HS-5 (cell line): Measurements from ENCODE around the gene C1orf210.

Source experiments
- DNase-seq: peaks from one replicate; pipeline ENCODE4 v3.0.0-alpha.2; 2012; ENCODE audit warnings: low read depth

Gene C1orf210

DNA sequence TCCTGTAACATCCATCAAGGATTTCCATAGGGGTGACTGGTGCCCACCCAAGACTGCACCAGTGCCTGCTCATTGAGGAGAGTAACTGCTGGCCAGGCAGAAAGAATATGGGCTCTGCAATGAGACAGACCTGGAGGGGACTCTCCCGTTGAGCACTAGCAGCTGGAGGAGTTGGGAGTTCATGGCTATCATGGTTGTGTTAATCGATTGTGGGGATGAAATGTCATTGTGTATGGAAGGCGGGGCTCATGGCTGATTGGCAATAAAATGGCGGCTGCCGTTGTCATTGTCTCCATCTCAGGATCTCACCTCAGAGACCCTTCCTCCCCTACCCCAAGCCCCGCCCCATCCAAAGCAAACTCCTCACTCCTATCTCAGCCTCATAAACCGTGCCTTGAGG lies 11.7 kb downstream of the C1orf210 start:
- DNase-seq, result no peak

DNA sequence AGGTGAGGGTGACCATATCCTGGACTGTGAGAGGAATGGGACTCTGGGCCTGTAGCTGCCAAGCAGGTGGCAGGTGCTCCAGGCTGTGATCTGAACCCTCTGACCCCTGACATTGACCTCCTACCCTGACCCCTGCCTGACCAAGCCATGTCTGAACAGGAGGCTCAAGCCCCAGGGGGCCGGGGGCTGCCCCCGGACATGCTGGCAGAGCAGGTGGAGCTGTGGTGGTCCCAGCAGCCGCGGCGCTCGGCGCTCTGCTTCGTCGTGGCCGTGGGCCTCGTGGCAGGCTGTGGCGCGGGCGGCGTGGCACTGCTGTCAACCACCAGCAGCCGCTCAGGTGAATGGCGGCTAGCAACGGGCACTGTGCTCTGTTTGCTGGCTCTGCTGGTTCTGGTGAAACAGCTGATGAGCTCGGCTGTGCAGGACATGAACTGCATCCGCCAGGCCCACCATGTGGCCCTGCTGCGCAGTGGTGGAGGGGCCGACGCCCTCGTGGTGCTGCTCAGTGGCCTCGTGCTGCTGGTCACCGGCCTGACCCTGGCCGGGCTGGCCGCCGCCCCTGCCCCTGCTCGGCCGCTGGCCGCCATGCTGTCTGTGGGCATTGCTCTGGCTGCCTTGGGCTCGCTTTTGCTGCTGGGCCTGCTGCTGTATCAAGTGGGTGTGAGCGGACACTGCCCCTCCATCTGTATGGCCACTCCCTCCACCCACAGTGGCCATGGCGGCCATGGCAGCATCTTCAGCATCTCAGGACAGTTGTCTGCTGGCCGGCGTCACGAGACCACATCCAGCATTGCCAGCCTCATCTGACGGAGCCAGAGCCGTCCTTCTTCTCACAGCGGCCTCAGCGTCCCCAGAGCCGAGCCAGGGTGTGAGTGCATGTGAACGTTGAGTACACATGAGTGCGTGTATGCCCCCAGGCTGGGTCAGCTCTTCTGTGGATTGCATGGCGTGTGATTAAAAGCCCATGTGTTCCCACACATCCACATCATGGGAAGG lies 12.5 kb downstream of the C1orf210 start:
- no peak for DNase-seq

DNA sequence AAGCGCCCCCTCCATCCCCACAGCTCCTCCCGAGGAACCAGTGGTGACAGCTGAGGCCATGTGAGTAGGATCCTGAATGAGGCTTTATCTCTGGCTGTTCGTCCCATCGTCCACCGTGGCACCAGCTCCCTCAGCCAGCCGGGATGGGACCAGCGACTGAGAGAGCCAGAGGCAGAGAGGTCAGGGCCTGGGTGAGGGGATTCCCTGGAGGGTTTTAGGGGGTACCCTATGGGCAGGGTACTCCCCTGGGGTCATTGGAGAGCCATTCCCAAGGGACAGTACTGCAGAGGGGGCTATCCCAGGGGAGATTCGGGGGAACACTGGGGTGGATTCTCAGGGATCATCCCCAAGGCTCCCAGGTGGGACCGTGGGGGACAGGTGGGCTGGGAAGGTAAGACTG lies 13.2 kb downstream of the C1orf210 start:
- no peak for DNase-seq

DNA sequence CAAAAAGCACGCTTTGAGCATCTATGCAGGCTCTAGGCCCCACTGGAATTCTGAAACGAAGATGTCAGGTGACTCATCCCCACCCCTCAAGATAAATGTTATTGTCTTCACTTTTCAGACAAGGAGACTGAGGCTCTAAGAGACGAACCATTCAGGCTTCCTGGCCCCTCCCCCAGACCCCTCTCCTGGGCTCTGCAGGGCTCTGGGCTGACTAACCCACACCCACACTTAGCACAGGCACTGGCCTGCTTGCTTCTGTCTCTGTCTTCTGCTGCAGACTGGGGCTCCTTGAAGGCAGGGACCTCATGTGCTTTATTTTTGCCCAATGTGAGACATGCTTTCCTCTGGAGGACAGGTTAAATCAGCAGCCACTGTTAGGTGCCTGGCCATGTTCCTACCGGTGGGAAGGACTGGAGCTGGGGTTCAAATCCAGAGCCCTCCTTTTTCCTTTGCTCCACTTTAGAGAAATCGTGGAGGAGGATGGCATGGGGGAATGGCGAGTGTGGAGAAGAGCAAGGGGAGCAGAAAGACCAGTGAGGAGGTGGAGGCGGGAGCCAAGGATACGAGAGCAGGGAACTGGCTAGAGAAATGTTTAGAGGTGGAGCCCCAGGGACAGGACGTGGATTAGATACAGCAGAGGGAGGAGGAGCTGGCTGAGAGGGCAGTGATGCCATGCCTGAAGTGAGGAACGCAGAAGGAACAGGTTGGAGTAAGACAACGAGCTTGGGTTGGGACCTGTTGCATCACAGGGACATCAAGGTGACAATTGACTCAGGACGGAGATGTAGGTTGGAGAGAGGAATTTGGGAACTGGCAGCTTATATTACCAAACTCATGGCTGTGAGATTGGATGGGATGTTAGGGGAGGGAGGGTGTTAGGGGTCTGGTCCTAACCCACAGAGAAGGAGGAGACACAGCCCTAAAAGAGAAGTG lies 13.9 kb downstream of the C1orf210 start:
- no peak for DNase-seq

DNA sequence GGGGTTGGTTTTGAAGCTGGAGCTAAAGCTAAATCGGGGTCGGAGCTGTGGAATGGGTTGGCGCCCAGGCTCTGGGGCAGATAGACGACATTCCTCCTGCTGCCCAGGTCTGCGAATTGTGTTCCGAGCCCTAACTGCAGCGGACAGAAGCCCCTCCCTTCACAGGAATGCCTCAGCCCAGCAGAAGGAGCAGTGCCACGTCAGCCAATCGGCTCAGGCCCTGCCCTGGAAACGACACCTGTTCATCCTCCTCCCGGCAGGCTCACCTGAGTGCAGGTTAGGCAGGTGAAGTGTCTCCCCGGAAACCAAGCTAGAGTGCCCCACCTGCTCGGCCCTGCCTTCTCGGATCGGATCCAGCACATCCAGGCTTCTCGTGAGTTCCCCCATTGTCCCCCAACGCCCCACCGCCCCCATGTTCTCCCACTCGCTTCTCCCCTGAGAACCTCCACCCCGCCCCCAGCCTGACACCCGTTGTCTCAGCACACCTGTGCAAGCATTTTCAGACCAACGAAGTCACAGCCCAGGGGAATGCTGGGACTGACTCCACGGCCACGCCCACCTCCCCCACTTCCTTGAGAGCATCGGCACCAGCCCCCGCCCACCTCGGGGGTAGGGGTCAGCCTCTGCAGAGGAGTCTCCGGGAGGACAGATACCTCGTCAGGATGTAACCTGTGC lies 14.8 kb downstream of the C1orf210 start:
- DNase-seq, result no peak

DNA sequence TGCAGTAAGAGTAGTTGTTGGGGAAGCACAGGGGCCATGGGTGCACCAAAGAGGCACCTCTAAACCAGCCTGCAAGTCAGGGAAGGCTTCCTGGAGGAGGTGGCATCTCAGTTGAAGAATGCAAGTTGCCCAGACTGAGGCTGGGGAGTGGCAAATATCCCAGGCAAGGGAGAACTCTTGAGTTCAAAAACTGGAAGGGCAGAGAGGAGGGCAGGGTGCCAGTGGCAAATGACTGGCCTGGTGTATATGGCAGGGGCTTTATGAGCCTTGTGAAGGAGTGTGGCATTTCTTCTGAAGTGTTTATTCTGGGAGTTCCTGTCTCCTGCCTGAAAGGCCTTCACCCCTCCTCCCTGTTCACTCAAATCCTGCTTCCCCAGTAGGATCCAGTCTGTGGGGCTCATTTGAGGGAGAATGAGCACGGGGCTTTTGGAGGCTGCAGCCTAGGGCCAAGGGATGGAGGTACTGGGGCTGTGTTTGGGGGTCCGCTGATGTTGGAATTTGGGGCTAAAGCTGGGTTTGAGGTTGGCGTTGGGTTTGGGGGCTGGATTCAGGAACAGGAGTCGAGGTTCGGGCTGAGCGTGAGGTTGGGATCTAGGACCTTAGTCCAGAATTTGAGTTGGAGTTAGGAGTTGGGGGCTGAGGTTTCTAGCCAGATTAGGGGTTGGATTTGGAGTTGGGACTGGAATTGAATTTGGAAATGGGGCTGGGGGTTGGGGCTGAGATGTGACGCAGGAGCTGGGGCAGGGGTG lies 15.6 kb downstream of the C1orf210 start, which contains the start of gene TMEM125:
Gene TMEM125 (plus strand): TSS at position 357 of the 749 bp plus-strand sequence. CDS start 2,740 bp downstream, outside the sequence.
- no peak for DNase-seq

DNA sequence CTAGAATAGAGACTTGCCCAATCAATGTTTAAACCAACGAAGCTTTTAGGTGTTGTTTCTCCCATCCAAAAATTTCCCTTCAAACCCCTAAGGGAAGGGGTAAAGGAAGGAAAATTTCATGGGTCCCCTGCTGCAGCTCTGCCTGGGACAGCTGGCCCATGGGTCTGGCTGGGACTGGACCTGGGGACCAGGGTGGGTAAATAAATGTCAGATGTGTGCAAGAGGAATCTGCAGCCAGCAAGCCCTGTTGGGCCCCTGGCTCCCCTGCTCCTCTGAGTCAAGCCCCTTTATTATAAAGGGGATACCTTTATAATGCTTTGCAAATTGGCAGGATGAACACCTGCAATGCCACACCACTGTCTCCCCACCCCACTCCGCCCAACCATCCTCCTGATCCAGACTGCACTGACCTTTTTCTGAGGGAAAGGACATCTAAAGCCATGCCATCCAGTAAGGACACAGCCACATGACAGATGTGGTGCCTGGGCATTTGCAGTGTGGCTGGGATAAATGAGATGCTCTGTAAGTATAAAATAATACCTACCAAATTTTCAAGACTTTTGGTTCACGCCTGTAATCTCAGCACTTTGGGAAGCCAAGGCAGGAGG lies 17.5 kb downstream of the C1orf210 start:
- DNase-seq, result no peak

DNA sequence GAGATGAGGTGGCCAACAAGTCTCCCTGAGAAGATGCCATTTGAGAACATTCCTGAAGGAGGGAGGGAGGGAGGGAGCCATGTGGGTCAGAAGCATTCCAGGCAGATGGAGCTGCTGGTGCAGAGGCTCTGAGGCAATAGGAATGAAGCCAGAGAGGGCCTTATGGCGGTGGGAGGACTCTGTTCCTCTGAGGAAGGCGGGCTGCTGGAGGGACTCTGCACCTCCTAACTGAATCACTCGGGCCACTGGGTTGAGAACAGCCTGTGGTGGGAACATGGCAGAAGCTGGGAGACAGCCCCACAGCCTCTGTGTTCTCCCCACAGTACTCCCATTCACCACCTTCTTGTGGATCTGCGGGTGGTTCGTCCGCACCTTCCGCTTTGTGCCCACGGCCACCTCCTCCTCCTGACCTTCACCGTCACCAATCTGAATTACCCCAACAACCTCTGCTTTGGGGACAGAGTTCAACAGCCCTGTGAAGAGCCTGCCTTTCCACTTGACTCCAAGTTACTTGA lies 18.0 kb downstream of the C1orf210 start:
- no peak for DNase-seq

DNA sequence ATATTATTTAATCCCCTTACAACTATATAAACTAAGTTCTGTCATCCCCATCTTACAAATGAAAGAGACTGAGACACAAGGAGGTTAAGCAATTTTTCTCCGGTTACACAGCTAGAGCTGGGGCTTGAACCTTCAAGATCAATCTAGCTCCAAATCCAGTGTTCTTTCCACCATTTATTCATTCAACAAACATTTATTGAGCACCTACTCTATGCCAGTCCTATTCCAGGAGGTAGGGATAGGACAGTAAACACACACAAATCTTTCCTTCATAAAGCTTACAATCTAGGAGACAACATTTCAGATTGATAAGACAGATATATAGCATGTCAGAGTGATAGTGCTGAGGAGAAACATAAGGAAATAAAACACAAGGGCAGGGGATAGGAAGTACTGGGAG lies 18.5 kb downstream of the C1orf210 start:
- no peak for DNase-seq

DNA sequence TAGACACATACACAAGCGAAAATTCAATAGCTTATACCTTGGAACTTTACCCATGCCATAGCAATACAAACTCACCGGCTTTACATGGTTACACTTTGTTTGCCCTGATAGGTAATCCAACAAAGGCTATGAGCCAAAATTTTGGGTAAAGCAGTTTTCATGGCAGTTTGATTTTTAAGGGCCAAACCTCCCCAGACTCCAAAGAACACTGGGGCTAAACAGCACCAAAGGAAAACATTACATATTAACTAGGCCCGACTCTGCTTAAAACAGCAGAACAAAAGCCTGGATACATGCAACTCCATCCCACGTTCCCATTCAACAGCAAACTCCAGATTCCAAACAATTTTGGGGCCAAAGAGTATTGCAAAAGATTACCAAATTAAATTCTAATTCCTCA lies 19.9 kb downstream of the C1orf210 start:
- DNase-seq, result no peak

DNA sequence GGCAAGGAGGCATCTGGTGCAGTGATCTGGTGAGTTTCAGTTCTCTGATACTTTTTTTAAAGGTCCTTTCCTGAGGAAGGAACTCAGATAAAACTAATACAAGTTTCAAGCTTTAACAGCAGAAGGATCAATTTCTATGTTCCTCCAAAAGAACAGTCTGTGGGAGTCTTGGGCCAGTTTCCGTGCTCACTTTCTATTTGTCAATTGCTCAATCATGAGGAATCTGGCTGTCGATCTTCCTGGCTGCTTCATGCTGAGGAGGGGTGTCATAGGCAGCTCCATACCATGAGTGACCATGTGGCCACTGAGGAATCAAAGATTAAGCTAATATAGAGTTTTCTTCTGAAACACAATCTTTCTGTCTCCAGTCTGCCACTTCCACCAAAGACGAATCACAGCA lies 27.0 kb downstream of the C1orf210 start:
- no peak for DNase-seq

DNA sequence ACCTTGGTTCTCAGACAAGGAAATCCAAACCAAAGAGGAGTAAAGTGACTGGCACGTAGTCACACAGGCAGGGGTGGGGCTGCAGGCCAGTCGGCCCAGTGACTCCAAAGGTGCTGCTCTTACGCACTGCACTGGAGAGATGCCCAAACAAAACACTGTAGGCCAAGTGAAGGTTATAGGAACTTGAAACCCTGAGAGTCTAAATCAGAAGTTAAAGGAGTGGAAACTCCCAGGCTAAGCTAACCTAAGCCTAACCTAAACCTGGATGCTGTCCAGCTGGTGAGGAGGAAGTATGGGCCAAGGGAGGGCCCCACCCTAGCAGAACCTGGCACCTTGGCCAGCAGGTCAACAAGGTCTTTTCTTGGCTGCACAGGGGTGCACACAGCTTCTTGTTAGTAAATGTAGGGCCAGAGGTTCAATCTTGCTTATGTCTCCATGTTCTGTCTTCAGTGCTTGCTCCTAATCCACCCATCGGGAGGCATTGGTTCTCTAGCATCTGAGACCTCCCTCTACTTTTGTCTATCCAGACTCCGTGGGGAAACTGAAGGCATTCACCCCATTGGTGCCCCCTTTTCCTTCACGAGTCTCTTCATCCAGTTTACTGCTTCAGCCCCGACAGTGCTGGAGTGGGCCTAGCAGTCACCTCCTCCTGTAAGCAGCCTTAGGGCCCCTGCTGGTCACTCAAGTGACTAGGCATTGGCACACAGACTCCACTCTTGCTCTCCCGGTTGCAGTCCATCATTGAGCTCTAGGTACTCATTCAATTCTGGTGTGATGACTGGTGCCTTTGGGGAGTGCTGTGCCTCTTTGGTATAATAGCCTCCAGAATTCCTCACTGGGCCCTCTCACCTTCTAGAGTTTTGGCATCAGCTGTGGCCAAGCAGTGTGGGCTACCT lies 28.5 kb downstream of the C1orf210 start:
- DNase-seq, result no peak

DNA sequence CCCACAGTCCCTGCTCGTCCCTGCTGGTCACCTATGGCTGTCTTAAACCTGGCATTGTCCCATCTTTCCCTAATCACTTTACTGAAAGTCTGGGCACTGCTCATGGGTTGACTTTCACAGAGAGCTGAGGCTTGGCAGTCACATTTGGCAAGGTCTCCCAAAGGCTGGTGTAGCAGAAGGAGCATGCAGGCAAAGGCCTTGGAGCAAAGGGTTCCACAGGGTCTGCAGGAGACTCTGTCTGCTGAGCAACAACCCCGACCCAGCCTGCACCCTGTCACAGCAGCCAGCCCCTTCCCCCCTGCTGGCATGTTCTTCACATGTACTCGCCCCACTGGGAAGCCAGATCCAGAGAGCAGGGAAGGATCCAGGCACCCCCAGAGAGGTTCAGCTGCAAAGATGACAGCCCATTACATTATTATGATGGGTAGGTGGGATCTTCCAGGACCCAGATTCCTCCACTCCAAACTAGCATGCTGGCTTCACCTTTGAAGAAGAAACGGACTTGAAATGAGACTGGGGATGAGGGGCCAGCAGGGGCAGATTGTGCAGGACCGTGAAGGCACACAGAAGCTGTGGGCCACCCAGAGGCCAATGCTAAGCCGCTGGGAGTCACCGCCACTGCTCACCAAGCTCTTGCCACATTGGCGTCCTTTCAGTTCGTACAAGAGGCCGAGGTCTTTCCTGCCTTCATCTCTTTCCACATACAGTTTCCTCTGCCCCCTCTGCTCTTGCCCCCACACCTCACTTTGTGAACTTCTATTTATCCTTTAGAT lies 29.8 kb downstream of the C1orf210 start:
- DNase-seq, result no peak

DNA sequence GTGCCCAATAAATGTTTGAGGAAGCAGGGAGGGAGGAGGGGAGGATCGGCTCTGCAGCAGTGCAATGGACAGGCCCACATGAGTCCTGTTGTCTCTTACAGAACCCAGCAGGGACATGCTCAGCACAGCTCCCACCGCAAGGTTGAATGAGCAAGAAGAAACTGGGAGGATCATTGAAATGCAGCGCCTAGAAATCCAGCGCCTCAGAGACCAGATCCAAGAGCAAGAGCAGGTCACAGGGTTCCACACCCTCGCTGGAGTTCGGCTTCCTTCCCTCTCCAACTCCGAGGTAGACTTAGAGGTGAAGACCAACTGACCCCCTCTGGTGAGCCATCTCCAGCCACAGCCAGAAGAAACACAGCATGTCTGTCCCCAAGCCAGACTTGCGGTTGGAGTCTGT lies 31.5 kb downstream of the C1orf210 start:
- no peak for DNase-seq

DNA sequence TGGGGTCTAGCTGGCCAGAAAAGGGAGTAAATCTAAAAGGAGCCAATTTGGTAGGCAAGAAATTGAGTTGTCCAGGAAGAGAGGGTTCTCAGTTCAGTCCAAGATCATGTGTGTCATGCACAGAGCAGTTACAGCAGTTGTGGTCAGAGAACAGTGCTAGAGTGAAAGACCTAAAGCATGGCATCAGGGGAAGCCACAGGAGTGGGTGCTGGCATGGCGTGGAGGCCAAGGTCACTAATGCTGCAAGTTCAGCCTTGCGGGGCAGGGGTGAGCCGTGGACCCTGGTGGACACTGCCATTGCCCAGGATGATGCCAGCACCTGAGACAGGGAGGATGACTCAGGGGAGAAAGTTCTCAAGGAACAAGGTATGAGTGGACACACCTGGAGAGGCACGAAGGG lies 32.2 kb downstream of the C1orf210 start:
- no peak for DNase-seq

DNA sequence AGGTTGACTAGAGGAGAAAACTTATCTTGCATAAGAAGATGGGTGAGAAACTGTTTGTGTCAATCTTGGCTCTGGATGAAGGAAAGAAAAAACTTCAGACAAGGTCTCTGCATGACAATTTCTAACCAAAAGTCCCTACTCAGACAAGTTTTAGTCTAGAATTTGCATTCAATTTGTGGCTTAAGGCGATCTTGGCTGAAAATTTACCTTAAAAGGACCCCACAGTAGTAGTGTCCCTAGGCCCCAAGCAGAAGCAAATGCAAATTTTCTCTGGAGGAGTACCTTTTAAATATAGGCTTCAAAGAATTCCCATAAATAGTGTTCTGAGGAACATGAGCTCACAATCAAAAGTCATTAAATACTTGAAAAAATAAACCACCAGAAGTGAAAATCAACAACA lies 33.2 kb downstream of the C1orf210 start:
- no peak for DNase-seq

DNA sequence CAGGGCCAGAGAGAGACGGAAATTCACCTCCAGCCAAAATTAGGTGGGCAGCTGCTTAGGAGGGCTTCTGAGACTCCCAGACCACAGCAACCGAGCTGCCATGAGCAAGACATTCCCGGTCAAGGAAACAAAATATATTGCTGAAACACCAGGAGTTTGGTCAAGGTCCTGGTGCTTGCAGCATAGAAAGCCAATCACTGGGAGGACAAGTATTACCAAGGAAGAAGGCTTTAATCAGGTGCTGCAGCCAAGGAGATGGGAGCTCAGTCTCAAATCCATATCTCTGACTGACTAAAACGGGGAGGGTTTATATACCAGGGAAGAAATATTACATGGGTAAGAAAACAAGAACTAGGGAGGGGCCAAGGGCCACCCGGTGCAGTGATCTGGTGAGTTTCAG lies 34.4 kb downstream of the C1orf210 start:
- DNase-seq, result no peak

DNA sequence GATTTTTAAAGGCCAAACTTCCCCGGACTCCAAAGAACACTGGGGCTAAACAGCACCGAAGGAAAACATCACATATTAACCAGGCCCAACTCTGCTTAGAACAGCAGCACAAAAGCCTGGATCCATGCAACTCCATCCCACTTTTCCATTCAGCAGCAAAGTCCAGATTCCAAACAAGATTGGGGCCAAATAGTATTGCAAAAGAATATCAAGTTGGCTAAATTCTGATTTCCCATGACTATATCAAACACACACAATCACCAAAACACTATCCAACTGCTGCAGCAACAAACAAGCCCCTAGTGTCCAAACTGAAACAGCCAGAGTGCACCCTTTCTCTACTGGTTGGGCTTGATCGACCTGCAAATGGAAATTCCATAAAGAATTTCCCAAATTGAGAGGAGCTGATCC lies 35.0 kb downstream of the C1orf210 start:
- DNase-seq, result no peak
